Stimulated activated CD4-positive, alpha-beta T cell treated with anti-CD3 and anti-CD28 coated beads, Interleukin-12 subunit alpha, Interleukin-12 subunit beta, amount 100 ng/mL, for 48 hours (primary cell): ENCODE measurements around the gene NEU4.
"Not testable (repeated sequence)": the region's sequence is repeated elsewhere in the genome, so short reads cannot be mapped to it uniquely, and the experiment has no call there.

Experiments
- DNase-seq, 3 donors: peaks; one replicate each; pipeline ENCODE4 v3.0.0-alpha.2; 2020; ENCODE audit warnings: low read depth in 2 of 3, low spot score in 1 of 3

NEU4 gene

DNA sequence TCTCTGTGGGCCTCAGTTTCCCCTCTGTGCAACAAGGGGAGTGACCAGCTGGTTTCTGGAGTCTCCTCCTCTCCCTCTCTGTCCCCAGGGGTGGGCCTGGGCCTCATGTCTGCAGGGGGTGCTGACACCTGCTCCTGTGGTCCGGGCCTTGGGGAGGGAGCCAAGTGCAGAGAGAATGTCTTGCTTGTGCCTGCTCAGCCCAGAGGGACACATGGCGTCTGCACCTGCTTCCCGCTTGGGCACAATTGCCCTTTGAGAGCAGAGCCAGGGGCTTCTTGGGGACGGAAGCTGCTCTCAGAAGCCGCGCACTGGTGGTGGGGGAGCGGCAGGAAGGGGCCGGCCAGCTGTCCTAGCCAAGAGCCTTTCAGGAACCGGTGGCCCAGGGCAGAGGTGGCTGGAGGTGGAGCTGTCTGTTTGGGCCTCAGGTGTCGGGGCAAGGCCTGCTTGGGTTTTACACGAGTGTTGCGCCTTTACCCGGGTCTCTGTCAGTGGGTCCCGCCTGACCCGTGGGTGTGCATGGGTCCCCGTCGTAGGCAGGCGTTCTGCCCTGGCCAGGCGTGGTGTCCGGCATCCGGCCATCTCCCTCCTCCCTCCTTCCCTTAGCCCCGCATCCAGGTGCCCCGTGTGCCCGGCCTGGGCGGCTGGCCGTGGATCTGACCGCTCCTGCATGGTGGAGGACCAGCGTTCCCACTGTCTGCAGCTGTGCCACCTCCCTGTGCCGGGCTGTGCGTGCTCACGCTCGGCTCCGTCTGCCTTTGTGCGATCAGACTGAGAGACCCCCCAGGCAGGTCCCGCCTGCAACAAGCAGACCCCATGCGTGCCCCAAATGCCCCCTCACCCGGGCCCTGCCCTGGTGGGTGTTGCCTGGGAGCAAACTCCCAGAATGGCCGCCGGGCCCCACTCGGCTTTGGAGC, 4.0 kb downstream of the NEU4 start:
- DNase-seq: no peak

DNA sequence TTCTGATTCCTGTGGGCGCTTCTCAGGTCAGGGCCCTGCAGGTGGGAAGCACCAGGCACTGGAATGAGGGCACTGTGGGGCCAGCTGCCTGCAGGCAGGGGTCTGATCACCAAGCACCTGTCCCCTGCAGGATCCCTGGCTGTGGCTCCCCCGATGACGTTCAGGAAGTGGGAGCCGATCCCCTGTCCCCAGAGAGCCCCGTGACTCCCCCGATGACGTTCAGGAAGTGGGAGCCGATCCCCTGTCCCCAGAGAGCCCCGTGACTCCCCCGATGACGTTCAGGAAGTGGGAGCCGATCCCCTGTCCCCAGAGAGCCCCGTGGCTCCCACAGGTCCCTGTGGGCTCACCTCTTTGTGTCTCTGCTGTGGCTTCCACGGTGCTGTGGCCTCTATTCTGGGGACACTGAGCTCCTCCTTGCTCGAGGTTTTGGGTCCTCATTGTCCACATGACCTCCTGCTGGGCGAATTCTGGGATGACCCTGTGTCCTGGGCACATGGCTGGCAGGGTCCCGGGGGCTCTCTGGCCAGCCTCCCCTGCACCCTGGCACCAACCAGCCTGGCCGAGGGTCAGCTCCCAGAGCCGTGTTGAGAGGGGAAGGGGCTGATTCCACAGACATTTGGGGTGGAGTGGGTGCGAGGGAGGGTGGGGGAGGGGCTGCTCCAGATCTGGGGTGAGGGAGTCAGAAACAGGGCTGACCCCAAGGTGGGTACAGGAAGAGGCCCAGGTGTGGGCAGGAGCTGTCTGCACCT, 4.8 kb downstream of the NEU4 start:
- no peak for DNase-seq

DNA sequence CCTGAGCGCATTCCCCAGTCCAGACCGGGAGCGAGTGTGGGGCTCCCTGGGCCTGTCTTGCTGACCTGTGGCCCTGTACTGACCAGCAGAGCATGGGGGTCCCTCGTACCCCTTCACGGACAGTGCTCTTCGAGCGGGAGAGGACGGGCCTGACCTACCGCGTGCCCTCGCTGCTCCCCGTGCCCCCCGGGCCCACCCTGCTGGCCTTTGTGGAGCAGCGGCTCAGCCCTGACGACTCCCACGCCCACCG, 5.3 kb downstream of the NEU4 start:
- DNase-seq: no peak

GRCh38 chr2:241814643-241815476, 5.9 kb downstream of the NEU4 start:
- DNase-seq: no peak

- DNase-seq: no peak
These were observed 6.8 kb downstream of the NEU4 start for GRCh38 chr2:241815477-241816430.

GRCh38 chr2:241816431-241817121, 7.6 kb downstream of the NEU4 start:
- DNase-seq: no peak

GRCh38 chr2:241817126-241817820, 8.3 kb downstream of the NEU4 start:
- no peak for DNase-seq

- DNase-seq: not testable (repeated sequence)
These were observed 8.8 kb downstream of the NEU4 start for GRCh38 chr2:241817821-241818215.

- DNase-seq: no peak
These were observed 9.4 kb downstream of the NEU4 start for GRCh38 chr2:241818229-241818942.

DNA sequence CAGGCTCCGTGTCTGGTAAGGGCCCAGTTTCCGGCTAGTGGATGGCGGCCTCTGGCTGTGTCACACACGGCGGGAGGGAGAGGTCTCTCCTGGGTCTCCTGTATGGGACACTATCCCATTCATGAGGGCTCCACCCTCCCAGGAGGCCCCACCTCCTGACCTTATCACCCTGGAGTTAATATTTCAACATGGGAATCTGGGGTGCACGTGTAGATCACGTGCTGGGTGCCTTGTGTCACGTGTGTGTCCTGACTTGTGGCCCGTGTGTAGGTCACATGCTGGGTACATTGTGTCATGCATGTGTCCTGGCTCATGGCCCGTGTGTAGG, 9.9 kb downstream of the NEU4 start:
- no peak for DNase-seq

GRCh38 chr2:241819947-241820624, 11.1 kb downstream of the NEU4 start:
- DNase-seq: not testable (repeated sequence)

DNA sequence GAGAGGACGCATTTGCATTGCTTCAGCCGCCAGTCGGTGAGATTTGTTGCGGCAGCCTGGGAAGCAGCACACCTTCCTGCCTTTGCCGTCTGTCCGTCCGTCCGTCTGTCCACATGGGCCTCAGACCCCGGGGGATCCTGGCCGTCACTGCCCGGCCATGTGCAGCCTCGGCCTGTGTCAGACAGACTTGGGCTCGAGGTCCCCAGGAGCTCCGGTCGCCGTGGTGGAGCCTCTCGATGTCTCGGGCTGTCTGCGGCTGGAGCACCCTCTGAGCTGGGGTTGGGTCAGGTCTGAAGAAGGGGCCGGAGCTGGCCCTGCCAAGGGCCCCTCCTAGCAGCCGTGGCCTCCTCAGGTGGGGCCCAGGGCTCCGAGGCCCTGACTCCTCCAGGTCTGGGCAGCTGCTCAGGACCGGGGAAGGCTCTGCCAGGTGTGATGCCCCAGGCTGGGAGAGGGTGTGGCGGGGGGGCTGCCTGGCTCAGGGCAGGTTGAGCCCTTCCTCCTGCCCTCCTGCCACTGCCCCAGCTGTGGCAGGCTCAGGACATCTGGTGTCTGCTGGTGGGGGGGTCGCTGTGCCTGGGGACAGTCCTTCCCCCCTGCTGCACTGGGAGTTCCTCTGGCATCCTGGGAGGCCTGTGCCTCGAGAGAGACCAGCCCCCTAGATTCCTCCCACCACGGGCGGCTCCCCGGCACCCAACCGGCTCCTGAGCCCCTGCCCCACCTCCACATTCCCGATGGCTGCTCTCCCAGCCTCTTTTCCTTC, 11.8 kb downstream of the NEU4 start:
- no peak for DNase-seq

DNA sequence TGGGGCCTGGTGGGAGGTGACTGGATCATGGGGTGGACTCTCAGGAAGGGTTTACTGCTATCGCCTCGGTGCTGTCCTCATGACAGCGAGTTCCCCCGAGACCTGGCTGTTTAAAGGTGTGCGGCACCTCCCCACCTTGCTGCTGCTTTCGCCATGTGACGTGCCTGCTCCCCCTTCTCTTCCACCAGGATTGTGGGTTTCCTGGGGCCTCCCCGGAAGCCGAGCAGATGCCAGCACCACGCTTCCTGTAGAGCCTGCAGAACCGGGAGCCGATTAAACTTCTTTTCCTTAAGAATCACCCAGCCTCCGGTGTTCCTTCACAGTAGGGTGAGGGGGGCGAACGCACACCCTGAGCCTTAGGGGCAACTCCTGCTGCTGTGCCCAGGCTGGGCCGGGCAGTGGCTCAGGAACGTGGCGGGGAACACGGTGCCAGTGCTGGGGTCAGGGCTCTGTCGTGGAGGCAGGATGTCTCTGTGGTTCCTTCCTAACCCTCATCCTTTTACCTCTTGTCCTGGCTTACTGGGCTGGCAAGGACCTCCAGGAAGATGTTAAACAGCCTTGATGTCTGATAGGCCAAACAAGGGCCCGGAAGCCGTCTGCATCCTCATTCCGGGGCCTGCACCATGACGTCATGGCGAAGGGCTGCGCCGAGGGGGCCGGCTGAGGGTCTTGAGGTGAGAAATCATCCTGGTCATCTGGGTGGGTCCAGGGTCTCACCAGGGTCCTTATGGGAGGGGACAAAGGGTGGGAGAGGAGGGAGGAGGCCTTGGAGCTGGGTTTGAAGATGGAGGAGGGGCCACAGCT, 12.7 kb downstream of the NEU4 start:
- DNase-seq: no peak

DNA sequence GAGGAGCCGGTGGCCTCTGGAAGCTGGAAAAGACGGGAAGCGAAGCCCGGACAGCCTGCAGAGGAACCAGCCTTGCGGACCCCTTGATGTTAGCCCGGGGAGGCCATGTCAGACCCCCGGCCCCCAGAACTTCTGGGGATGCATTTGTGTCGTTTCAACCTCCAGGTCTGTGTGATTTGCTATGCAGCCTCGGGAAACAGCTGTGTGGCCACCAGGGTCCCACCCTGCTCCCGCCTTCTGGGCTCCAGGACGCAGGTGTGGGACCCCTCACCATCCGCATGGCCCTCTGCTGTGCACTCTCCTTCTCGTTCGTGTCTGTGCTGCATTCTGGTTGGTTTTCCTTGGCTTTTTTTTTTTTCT, 13.3 kb downstream of the NEU4 start:
- DNase-seq: no peak

DNA sequence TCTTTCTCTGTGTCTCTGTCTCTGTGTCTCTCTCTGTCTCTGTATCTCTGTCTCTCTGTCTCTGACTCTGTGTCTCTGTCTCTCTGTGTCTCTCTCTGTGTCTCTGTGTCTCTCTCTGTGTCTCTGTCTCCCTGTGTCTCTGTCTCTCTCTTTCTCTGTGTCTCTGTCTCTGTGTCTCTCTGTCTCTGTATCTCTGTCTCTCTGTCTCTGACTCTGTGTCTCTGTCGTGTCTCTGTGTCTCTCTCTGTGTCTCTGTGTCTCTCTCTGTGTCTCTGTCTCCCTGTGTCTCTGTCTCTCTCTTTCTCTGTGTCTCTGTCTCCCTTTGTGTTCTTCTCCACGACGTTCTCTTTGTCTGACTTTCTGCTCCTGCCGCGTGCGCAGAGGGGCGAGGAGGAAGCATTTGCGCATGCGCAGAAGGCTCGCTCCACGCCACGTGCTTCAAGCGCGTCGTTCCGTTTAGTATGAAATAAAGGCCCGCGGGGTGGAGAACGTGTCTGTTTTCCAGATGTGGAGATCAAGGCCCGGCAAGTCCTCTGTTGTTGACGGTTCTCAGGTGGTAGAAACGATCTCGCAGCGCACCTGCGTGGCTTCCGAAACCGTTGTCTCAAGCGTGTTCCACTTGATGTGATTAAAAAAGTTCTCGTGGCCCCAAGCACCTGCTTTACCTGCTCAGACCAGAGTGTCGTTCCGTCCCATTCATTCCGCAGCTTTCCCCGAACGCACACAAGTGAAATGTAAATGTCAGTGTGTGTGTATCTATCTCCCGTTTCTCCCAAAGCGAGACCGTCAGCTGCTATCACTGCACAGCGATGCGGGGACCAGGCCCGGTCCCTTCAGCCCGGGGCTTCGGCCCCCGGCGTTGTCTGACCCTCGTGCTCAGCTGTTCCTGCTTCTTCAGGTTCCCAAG, 14.8 kb downstream of the NEU4 start:
- not testable (repeated sequence) for DNase-seq

- DNase-seq: no peak
These were observed 18.4 kb downstream of the NEU4 start for GRCh38 chr2:241827394-241827793.
